ENCODE data around the gene SF3A1. TPM values are rescaled to one million over a fixed set of nuclear protein-coding genes. Genes with fewer than 3 reads are reported as not detected.
A peak's percentile ranks its signal among the peaks of the same experiment; 100 is the strongest.

The SF3A1 gene
- total and polyA plus RNA-seq, 2 donors (not counting 3 experiments of a cell fraction or from before 2014, with no cell fraction given): 60.2 to 187 TPM

GRCh38 chr22:30326255-30326705, 30.4 kb downstream of the SF3A1 start:
- intact Hi-C loops (cut with micrococcal nuclease): loop anchor here (1.0 to 2.0 kb wide), 2 partner anchors 31 to 37 kb away; partner anchors contain the start of genes CASTOR1, CCDC157 and SF3A1
- H2AFZ ChIP-seq (ENCODE audit: low read depth, low read length): peak overlapping the region; percentile 93
- H3K79me2 ChIP-seq (ENCODE audit: control insufficient read depth, insufficient read depth, low read length): no peaks in the 10 kb centered on the region
- H3K4me1 ChIP-seq (ENCODE audit: control insufficient read depth, extremely low read depth, insufficient read depth, low read length): peaks cover 13% of the 10 kb centered on the region
- no peak for DNase-seq (ENCODE audit: low read depth, low spot score)
- H4K20me1 ChIP-seq (replicated peaks; ENCODE audit: control insufficient read depth, extremely low read depth, insufficient read depth, low read length): no peaks in the 10 kb centered on the region
- no peaks in the 10 kb centered on the region for H3K27me3 ChIP-seq (ENCODE audit: control insufficient read depth in 2 of 2, insufficient read depth in 2 of 2, low read length in 2 of 2)
- H3K27ac ChIP-seq (ENCODE audit: insufficient read depth, low read depth, low read length): peak overlapping the region; percentile 38
- BruUV-seq (replicated peaks): no TSS peak
- no peak for TF ChIP-seq MYC (IDR thresholded peaks at IDR 0.05; ENCODE audit: low read depth, low read length)
- no peak for TF ChIP-seq EZH2 (IDR thresholded peaks at IDR 0.05; ENCODE audit: borderline replicate concordance, low read depth, low read length, severe bottlenecking)
- TF ChIP-seq JUN (IDR thresholded peaks at IDR 0.05; ENCODE audit: borderline replicate concordance, insufficient read depth, insufficient read length, low read depth): no peak
- peak; percentile 7 for TF ChIP-seq POLR2A (IDR thresholded peaks at IDR 0.05; ENCODE audit: low read depth, low read length)
- peak overlapping the region; percentile 70 for H3K9ac ChIP-seq (replicated peaks; ENCODE audit: extremely low read depth, insufficient read depth, low read length)
- H3K9me1 ChIP-seq (replicated peaks; ENCODE audit: control insufficient read depth, extremely low read depth, insufficient read depth, low read length): no peaks in the 10 kb centered on the region
- CTCF ChIA-PET: interaction anchor here (0.6 to 14.7 kb wide), 11 partner anchors 10 to 96 kb away, joined by 3 to 164 read pairs (median 4); partner anchors contain the start of genes CASTOR1 and RNF215
- no peaks in the 10 kb centered on the region for H3K9me3 ChIP-seq (replicated peaks; ENCODE audit: control insufficient read depth, insufficient read depth, low read length)
- H3K4me2 ChIP-seq (ENCODE audit: insufficient read depth, low read length): peak overlapping the region; percentile 66
- H3K4me3 ChIP-seq (replicated peaks in 1 of 3; ENCODE audit: insufficient read depth in 1 of 3, low read depth in 1 of 3, low read length in 3 of 3): peak overlapping the region; percentile 62 to 67 (median 64)
- no peaks in the 10 kb centered on the region for H3K36me3 ChIP-seq (ENCODE audit: control insufficient read depth in 2 of 2, extremely low read depth in 1 of 2, insufficient read depth in 2 of 2, low read length in 2 of 2)
- POLR2A ChIA-PET: interaction anchor here (1.5 kb wide), 1 partner anchor 35 kb away, joined by 4 read pairs; no protein-coding TSS in a partner anchor
- peak; percentile 58 for FAIRE-seq
- dilution Hi-C loops (cut with MboI; ENCODE audit: extremely low pct_ligation_motif_present, low sequenced_read_pairs): no loop called here

DNA sequence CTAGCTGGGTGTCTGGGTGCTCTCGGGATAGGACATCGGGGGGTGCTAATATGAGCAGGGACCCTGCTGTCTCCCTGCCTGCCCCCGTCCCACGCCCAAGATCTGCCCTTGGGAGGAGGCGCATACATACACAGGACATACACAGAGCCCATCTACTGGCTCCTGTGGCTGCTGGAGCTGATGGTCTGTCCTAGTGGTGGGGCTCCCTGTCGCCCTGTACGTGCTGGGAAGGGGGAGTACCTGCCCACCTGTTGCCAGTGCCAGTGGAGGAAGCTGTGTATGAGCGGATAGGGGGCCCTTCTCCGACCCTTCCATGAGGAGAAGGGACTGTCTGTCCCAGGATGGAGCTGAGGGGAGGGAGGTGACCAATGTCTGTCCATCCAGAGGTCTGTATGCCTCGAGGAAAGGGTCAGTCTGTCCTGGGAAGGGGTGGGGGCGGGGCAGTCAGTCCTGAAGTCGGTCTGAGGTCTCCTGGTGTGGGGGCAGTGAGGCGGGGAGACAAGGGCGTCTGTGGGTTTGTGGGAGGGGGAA, 30.9 kb downstream of the SF3A1 start:
- Histone ChIP-seq H3K4me2 (ENCODE audit: insufficient read depth, low read length) (peak overlapping the region; percentile 66), H3K4me3 (replicated peaks in 1 of 3; ENCODE audit: insufficient read depth in 1 of 3, low read depth in 1 of 3, low read length in 3 of 3) (peak overlapping the region; percentile 62 to 67 (median 64)), H3K9ac (replicated peaks; ENCODE audit: extremely low read depth, insufficient read depth, low read length) (no peak overlapping the region), H3K79me2 (ENCODE audit: control insufficient read depth, insufficient read depth, low read length) (no peaks in the 10 kb centered on the region), H3K36me3 (ENCODE audit: control insufficient read depth in 2 of 2, extremely low read depth in 1 of 2, insufficient read depth in 2 of 2, low read length in 2 of 2) (no peaks in the 10 kb centered on the region), H3K27ac (ENCODE audit: insufficient read depth, low read depth, low read length) (no peak overlapping the region), H3K4me1 (ENCODE audit: control insufficient read depth, extremely low read depth, insufficient read depth, low read length) (peaks cover 13% of the 10 kb centered on the region), H3K9me3 (replicated peaks; ENCODE audit: control insufficient read depth, insufficient read depth, low read length) (no peaks in the 10 kb centered on the region), H3K27me3 (ENCODE audit: control insufficient read depth in 2 of 2, insufficient read depth in 2 of 2, low read length in 2 of 2) (no peaks in the 10 kb centered on the region), H2AFZ (ENCODE audit: low read depth, low read length) (no peak overlapping the region), H3K9me1 (replicated peaks; ENCODE audit: control insufficient read depth, extremely low read depth, insufficient read depth, low read length) (no peaks in the 10 kb centered on the region), H4K20me1 (replicated peaks; ENCODE audit: control insufficient read depth, extremely low read depth, insufficient read depth, low read length) (no peaks in the 10 kb centered on the region)
- FAIRE-seq: no peak
- no peak for DNase-seq (ENCODE audit: low read depth, low spot score)
- ChIA-PET CTCF (interaction anchor here (1.1 to 14.7 kb wide), 4 partner anchors 22 to 97 kb away, joined by 3 to 164 read pairs (median 13); partner anchors contain the start of genes CASTOR1 and RNF215), POLR2A (interaction anchor here (1.5 kb wide), 1 partner anchor 35 kb away, joined by 4 read pairs; no protein-coding TSS in a partner anchor)
- intact Hi-C loops (cut with micrococcal nuclease): loop anchor here (1.0 to 2.0 kb wide), 2 partner anchors 31 to 36 kb away; partner anchors contain the start of genes CASTOR1, CCDC157 and SF3A1
- BruUV-seq (replicated peaks): no TSS peak
- TF ChIP-seq MYC (IDR thresholded peaks at IDR 0.05; ENCODE audit: low read depth, low read length) (no peak), GATA2 (IDR thresholded peaks at IDR 0.05; ENCODE audit: insufficient read depth, insufficient read length, low read depth, low read length) (no peak), MAX (IDR thresholded peaks at IDR 0.05; ENCODE audit: insufficient read depth, insufficient read length) (no peak), FOS (IDR thresholded peaks at IDR 0.05; ENCODE audit: borderline replicate concordance, insufficient read depth, low read length) (no peak), CTCF (IDR thresholded peaks at IDR 0.05; ENCODE audit: extremely low read depth in 1 of 2, insufficient read depth in 1 of 2, low read depth in 1 of 2, low read length in 2 of 2) (no peak), POLR2AphosphoS5 (IDR thresholded peaks at IDR 0.05; ENCODE audit: insufficient read depth, low read depth, low read length) (no peak), EZH2 (IDR thresholded peaks at IDR 0.05; ENCODE audit: borderline replicate concordance, low read depth, low read length, severe bottlenecking) (no peak), POLR2A (IDR thresholded peaks at IDR 0.05; ENCODE audit: low read depth, low read length) (no peak), JUN (IDR thresholded peaks at IDR 0.05; ENCODE audit: borderline replicate concordance, insufficient read depth, insufficient read length, low read depth) (no peak)
- dilution Hi-C loops (cut with MboI; ENCODE audit: extremely low pct_ligation_motif_present, low sequenced_read_pairs): no loop called here
